H1 (cell line): ENCODE results near the gene PIGC. TPM values are rescaled to one million over a fixed set of nuclear protein-coding genes. Genes with fewer than 3 reads are reported as not detected.

Experiments used
- CHD1 ChIP-seq: IDR thresholded peaks from 2 replicates; pipeline ENCODE4 v1.6.1; 2012; ENCODE audit warnings: low read depth, low read length, improper control_type of control experiment
- FOSL1 ChIP-seq: IDR thresholded peaks from 2 replicates; pipeline ENCODE4 v1.6.1; 2011; ENCODE audit warnings: mild to moderate bottlenecking, low read depth, low read length, moderate library complexity; ENCODE audit not compliant: insufficient read depth
- GTF2F1 ChIP-seq: IDR thresholded peaks from 2 replicates; pipeline ENCODE4 v1.6.1; 2012; ENCODE audit warnings: low read depth, low read length, improper control_type of control experiment, borderline replicate concordance
- RBBP5 ChIP-seq: IDR thresholded peaks from 2 replicates; pipeline ENCODE4 v1.7.1; 2012; ENCODE audit warnings: low read depth, mild to moderate bottlenecking, inconsistent platforms, low read length, moderate library complexity, borderline replicate concordance
- RFX5 ChIP-seq: IDR thresholded peaks from 2 replicates; pipeline ENCODE4 v1.6.1; 2011; ENCODE audit warnings: low read depth, low read length, improper control_type of control experiment, borderline replicate concordance
- RNF2 ChIP-seq: fragments of 200-900, 300-1000 bp; sonication (generic); IDR thresholded peaks from 2 replicates; pipeline ENCODE4 v1.7.1; 2016; ENCODE audit warnings: borderline replicate concordance, low read depth, mild to moderate bottlenecking, antibody characterized with exemption, low read length; ENCODE audit not compliant: poor library complexity, severe bottlenecking; ENCODE audit errors: missing control alignments
- SIRT6 ChIP-seq: IDR thresholded peaks from one replicate; pipeline ENCODE4 v1.7.1; 2012; ENCODE audit warnings: low read length, inconsistent platforms
- SP4 ChIP-seq: IDR thresholded peaks from 2 replicates; pipeline ENCODE4 v1.6.1; 2012; ENCODE audit warnings: low read length, inconsistent platforms
- TCF12 ChIP-seq: IDR thresholded peaks from 2 replicates; pipeline ENCODE4 v1.6.1; 2011; ENCODE audit warnings: low read depth, mild to moderate bottlenecking, low read length
- polyA plus RNA-seq, 7 experiments: library from polyadenylated mRNA; depleted of rRNA in 3 of 7; stranded (reverse) in 5 of 7; unstranded in 2 of 7; fragments of >200 nt in 5 of 7; fragments of 200-250 nt in 2 of 7; gene quantifications; 1 replicate in 5 of 7; 2 replicates in 1 of 7; 4 replicates in 1 of 7; pipeline versions ENCODE4 v1.2.1 to v1.2.3, GENCODE V29; 2011 to 2013; ENCODE audit warnings: missing spikeins in 2 of 7, mixed read lengths in 2 of 7
- total RNA-seq: library from RNA; stranded (reverse); fragmentation: NEBNext Ultra II Directional; extraction: Animal tissue kit (Norgen Biotek cat#: 25700); gene quantifications from 2 replicates; pipeline ENCODE4 v1.2.1, GENCODE V29; 2021
- TF ChIP-seq, protein P1 (sequence below): fragments of 300-600 bp; sonication (generic); IDR thresholded peaks from 2 replicates; pipeline ENCODE4 v1.7.1; 2012; ENCODE audit warnings: low read length, moderate library complexity, mild to moderate bottlenecking, inconsistent platforms; ENCODE audit not compliant: insufficient replicate concordance

PIGC gene
- total and polyA plus RNA-seq, 2 of the 8 experiments (the other 6 are each of a cell fraction or from before 2014, with no cell fraction given), result 21.0 to 39.3 TPM

- TF ChIP-seq, protein P1, sequence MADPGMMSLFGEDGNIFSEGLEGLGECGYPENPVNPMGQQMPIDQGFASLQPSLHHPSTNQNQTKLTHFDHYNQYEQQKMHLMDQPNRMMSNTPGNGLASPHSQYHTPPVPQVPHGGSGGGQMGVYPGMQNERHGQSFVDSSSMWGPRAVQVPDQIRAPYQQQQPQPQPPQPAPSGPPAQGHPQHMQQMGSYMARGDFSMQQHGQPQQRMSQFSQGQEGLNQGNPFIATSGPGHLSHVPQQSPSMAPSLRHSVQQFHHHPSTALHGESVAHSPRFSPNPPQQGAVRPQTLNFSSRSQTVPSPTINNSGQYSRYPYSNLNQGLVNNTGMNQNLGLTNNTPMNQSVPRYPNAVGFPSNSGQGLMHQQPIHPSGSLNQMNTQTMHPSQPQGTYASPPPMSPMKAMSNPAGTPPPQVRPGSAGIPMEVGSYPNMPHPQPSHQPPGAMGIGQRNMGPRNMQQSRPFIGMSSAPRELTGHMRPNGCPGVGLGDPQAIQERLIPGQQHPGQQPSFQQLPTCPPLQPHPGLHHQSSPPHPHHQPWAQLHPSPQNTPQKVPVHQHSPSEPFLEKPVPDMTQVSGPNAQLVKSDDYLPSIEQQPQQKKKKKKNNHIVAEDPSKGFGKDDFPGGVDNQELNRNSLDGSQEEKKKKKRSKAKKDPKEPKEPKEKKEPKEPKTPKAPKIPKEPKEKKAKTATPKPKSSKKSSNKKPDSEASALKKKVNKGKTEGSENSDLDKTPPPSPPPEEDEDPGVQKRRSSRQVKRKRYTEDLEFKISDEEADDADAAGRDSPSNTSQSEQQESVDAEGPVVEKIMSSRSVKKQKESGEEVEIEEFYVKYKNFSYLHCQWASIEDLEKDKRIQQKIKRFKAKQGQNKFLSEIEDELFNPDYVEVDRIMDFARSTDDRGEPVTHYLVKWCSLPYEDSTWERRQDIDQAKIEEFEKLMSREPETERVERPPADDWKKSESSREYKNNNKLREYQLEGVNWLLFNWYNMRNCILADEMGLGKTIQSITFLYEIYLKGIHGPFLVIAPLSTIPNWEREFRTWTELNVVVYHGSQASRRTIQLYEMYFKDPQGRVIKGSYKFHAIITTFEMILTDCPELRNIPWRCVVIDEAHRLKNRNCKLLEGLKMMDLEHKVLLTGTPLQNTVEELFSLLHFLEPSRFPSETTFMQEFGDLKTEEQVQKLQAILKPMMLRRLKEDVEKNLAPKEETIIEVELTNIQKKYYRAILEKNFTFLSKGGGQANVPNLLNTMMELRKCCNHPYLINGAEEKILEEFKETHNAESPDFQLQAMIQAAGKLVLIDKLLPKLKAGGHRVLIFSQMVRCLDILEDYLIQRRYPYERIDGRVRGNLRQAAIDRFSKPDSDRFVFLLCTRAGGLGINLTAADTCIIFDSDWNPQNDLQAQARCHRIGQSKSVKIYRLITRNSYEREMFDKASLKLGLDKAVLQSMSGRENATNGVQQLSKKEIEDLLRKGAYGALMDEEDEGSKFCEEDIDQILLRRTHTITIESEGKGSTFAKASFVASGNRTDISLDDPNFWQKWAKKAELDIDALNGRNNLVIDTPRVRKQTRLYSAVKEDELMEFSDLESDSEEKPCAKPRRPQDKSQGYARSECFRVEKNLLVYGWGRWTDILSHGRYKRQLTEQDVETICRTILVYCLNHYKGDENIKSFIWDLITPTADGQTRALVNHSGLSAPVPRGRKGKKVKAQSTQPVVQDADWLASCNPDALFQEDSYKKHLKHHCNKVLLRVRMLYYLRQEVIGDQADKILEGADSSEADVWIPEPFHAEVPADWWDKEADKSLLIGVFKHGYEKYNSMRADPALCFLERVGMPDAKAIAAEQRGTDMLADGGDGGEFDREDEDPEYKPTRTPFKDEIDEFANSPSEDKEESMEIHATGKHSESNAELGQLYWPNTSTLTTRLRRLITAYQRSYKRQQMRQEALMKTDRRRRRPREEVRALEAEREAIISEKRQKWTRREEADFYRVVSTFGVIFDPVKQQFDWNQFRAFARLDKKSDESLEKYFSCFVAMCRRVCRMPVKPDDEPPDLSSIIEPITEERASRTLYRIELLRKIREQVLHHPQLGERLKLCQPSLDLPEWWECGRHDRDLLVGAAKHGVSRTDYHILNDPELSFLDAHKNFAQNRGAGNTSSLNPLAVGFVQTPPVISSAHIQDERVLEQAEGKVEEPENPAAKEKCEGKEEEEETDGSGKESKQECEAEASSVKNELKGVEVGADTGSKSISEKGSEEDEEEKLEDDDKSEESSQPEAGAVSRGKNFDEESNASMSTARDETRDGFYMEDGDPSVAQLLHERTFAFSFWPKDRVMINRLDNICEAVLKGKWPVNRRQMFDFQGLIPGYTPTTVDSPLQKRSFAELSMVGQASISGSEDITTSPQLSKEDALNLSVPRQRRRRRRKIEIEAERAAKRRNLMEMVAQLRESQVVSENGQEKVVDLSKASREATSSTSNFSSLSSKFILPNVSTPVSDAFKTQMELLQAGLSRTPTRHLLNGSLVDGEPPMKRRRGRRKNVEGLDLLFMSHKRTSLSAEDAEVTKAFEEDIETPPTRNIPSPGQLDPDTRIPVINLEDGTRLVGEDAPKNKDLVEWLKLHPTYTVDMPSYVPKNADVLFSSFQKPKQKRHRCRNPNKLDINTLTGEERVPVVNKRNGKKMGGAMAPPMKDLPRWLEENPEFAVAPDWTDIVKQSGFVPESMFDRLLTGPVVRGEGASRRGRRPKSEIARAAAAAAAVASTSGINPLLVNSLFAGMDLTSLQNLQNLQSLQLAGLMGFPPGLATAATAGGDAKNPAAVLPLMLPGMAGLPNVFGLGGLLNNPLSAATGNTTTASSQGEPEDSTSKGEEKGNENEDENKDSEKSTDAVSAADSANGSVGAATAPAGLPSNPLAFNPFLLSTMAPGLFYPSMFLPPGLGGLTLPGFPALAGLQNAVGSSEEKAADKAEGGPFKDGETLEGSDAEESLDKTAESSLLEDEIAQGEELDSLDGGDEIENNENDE, result no peak
- TF ChIP-seq RNF2 (no peak), SP4 (no peak), CHD1 (no peak), FOSL1 (no peak), SIRT6 (no peak), GTF2F1 (no peak), RBBP5 (no peak), TCF12 (no peak), RFX5 (no peak)
These were observed 39.6 kb upstream of the PIGC start (continued) for GRCh38 chr1:172483448-172483847.
